Activated CD4-positive, CD25-positive, alpha-beta regulatory T cell treated with anti-CD3 and anti-CD28 coated beads, Interleukin-2, amount 50 U/mL, for 16 hours (primary cell): ENCODE results near the gene SAMD8.

Experiments
- DNase-seq: peaks from one replicate; pipeline ENCODE4 v3.0.0-alpha.2; 2020; ENCODE audit warnings: low read depth, low spot score

The SAMD8 gene

GRCh38 chr10:75084834-75085384 is 26.5 kb upstream of the SAMD8 start:
- no peak for DNase-seq

- DNase-seq = no peak
These were observed 25.1 kb upstream of the SAMD8 start for GRCh38 chr10:75086278-75086934.

- no peak for DNase-seq
These were observed 22.8 kb upstream of the SAMD8 start for GRCh38 chr10:75088640-75089039.

GRCh38 chr10:75089634-75090033 is 21.8 kb upstream of the SAMD8 start:
- no peak for DNase-seq

- no peak for DNase-seq
These were observed 20.3 kb upstream of the SAMD8 start for GRCh38 chr10:75091146-75091545.

GRCh38 chr10:75094465-75094864 is 17.0 kb upstream of the SAMD8 start:
- no peak for DNase-seq

- no peak for DNase-seq
These were observed 15.8 kb upstream of the SAMD8 start for GRCh38 chr10:75095631-75096030.

- no peak for DNase-seq
These were observed 14.7 kb upstream of the SAMD8 start for GRCh38 chr10:75096749-75097148.

GRCh38 chr10:75097666-75098285 is 13.7 kb upstream of the SAMD8 start:
- no peak for DNase-seq

GRCh38 chr10:75098902-75099673 is 12.4 kb upstream of the SAMD8 start:
- no peak for DNase-seq

- peak; percentile 54 for DNase-seq
These were observed 11.3 kb upstream of the SAMD8 start for GRCh38 chr10:75099952-75100763.

- DNase-seq = no peak
These were observed 10.6 kb upstream of the SAMD8 start for GRCh38 chr10:75100764-75101291.

GRCh38 chr10:75101416-75102251 is 9.8 kb upstream of the SAMD8 start:
- no peak for DNase-seq

- DNase-seq = no peak
These were observed 8.4 kb upstream of the SAMD8 start for GRCh38 chr10:75102830-75103673.

- no peak for DNase-seq
These were observed 7.4 kb upstream of the SAMD8 start for GRCh38 chr10:75103881-75104686.

- no peak for DNase-seq
These were observed 6.6 kb upstream of the SAMD8 start for GRCh38 chr10:75104842-75105241.

- DNase-seq = no peak
These were observed 5.8 kb upstream of the SAMD8 start for GRCh38 chr10:75105576-75106197.

- no peak for DNase-seq
These were observed 5.2 kb upstream of the SAMD8 start for GRCh38 chr10:75106242-75106641.
